Thyroid gland (tissue), 4 donors: Measurements from ENCODE around the gene PIGM. TPM values are rescaled to one million over a fixed set of nuclear protein-coding genes. Genes with fewer than 3 reads are reported as not detected.

Source experiments
- DNase-seq, 2 donors: peaks; one replicate each; pipeline ENCODE4 v3.0.0-alpha.2; 2019
- H3K27ac ChIP-seq, 3 donors: fragments of 200-600 bp; sonication (generic); 1 replicate in 2 of 3; 2 replicates in 1 of 3; pipeline ENCODE4 v1.5.1; 2016 to 2019; ENCODE audit warnings: mild to moderate bottlenecking in 1 of 3, moderate library complexity in 1 of 3
- H3K27me3 ChIP-seq: fragments of 200-600 bp; sonication (generic); one replicate; pipeline ENCODE4 v1.5.1; 2019
- H3K36me3 ChIP-seq, 2 donors: fragments of 200-600 bp; sonication (generic); one replicate each; pipeline ENCODE4 v1.5.1; 2016 to 2019
- H3K4me1 ChIP-seq, 2 donors: fragments of 200-600 bp; sonication (generic); one replicate each; pipeline ENCODE4 v1.5.1; 2017 to 2019
- H3K4me3 ChIP-seq, 3 donors: fragments of 200-600 bp; sonication (generic); replicated peaks in 1 of 3; 1 replicate in 2 of 3; 2 replicates in 1 of 3; pipeline ENCODE4 v1.5.1; 2016; ENCODE audit warnings: mild to moderate bottlenecking in 1 of 3
- H3K9me3 ChIP-seq: fragments of 200-600 bp; sonication (generic); one replicate; pipeline ENCODE4 v1.5.1; 2017
- CTCF ChIP-seq, 6 experiments: fragments of 200-600 bp in 3 of 6; fragments of 450-650 bp in 3 of 6; sonication (generic) in 3 of 6; IDR thresholded peaks; one replicate each; pipeline ENCODE4 v1.5.1; 2016 to 2019; ENCODE audit warnings: antibody characterized with exemption in 6 of 6, mild to moderate bottlenecking in 2 of 6, inconsistent platforms in 1 of 6, moderate library complexity in 1 of 6
- POLR2A ChIP-seq, 2 donors: fragments of 450-650 bp; IDR thresholded peaks; one replicate each; pipeline ENCODE4 v1.6.1; 2017; ENCODE audit warnings: antibody characterized with exemption in 2 of 2, mild to moderate bottlenecking in 2 of 2, moderate library complexity in 1 of 2
- WGBS, 2 donors: methylation state at CpG; one replicate each; pipeline ENCODE4 v1.1.5; 2017; 5-methylcytosine and 5-hydroxymethylcytosine counted together
- intact Hi-C: fragments of 100-400 bp; cut with DNase I; formaldehyde crosslinking; loops from one replicate; pipeline ENCODE4 v1.15.1; 2023
- total RNA-seq, 4 donors: library from RNA; depleted of rRNA; stranded (reverse); fragments of >200 nt; gene quantifications; one replicate each; pipeline ENCODE4 v1.2.3, GENCODE V29; 2016

The PIGM gene
- total RNA-seq: 1 to 10 TPM; 6.7 to 10.0 (median 7.4) TPM

- Histone ChIP-seq H3K27ac (peak within 1 kb of the TSS; percentile 11 to 62 (median 41)), H3K4me3 (peak within 1 kb of the TSS; percentile 38 to 74 (median 58)), H3K27me3 (no peaks in the 10 kb centered on the region), H3K36me3 (no peaks in the 10 kb centered on the region), H3K9me3 (no peaks in the 10 kb centered on the region), H3K4me1 (peaks cover 8 to 22% of the 10 kb centered on the region in 2 donors)
- peak in 1 of 6 experiments; percentile 16 for TF ChIP-seq CTCF (IDR thresholded peaks at IDR 0.05)
- TF ChIP-seq POLR2A (IDR thresholded peaks at IDR 0.05): peak in 1 of 2 donors; percentile 80
- DNase-seq: peak; percentile 99
- intact Hi-C loops: loop anchor here (5.0 kb wide), 1 partner anchor 249 kb away; the partner anchor contains the start of gene DUSP23
- 0 to 1% methylated on average over 52 to 58 of the region's 60 CpGs for WGBS, 2 donors
Observed at GRCh38 chr1:160031365-160032164, at the start of gene PIGM. Gene PIGM (minus strand): TSS chr1:160031990. CDS start chr1:160031739, 251 bp downstream.

GRCh38 chr1:160081261-160081936 is 49.6 kb upstream of the PIGM start, which contains the start of gene KCNJ9:
Gene KCNJ9 (plus strand): TSS chr1:160081538. CDS start chr1:160084031, 2,493 bp downstream.
- H3K36me3 ChIP-seq: no peaks in the 10 kb centered on the region
- H3K27me3 ChIP-seq: no peaks in the 10 kb centered on the region
- 13 to 17% methylated on average over 8 to 14 of the region's 14 CpGs for WGBS, 2 donors
- no peaks in the 10 kb centered on the region for H3K9me3 ChIP-seq
- no peak within 1 kb of the TSS for H3K4me3 ChIP-seq
- no peak within 1 kb of the TSS for H3K27ac ChIP-seq
- intact Hi-C loops: loop anchor here (5.0 kb wide), 1 partner anchor 34 kb away; no protein-coding TSS in a partner anchor
- peaks cover 0 to 21% of the 10 kb centered on the region in 2 donors for H3K4me1 ChIP-seq
- no peak for DNase-seq
- no peak for TF ChIP-seq POLR2A (IDR thresholded peaks at IDR 0.05)
- TF ChIP-seq CTCF (IDR thresholded peaks at IDR 0.05): no peak

DNA sequence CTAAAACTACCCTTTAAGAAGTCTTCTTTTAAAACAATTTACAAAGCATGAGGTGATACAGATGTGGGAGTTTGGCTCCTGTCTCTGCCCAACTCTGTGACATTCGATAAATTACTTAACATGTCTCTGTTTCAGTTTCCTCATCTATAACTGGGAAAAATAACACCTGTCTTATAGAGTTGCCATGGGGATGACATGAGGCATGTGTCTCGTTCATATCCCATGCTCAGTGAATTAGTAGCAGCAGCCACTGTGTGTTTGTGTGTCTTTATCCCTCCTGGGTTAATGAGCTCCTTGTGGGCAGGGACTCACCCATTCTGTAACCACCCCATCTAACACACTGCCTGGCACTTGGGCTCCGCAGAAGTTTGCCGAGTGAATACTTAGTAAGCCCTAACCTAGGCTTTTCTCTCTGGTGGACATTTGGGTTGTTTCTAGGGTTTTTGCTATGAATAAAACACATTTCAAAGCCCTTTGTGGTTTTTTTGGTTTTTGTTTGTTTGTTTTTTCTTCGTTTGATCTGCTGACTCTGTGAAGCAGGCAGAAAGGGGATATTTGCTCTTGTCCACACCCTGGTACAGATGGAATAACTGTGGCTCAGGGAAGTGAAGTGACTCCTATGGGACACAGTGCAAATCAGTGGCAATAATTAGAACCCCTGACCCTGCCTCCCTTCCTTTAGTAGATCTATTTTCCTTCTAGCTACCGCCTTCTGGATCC is 48.8 kb upstream of the PIGM start:
- 61 to 67% methylated on average over 6 of the region's 6 CpGs for WGBS, 2 donors
- Histone ChIP-seq H3K27me3 (no peaks in the 10 kb centered on the region), H3K4me3 (no peak overlapping the region), H3K9me3 (no peaks in the 10 kb centered on the region), H3K27ac (no peak overlapping the region), H3K4me1 (peaks cover 0 to 21% of the 10 kb centered on the region in 2 donors), H3K36me3 (no peaks in the 10 kb centered on the region)
- TF ChIP-seq POLR2A (IDR thresholded peaks at IDR 0.05) (no peak), CTCF (IDR thresholded peaks at IDR 0.05) (no peak)
- no peak for DNase-seq
- intact Hi-C loops: loop anchor here (5.0 kb wide), 1 partner anchor 33 kb away; no protein-coding TSS in a partner anchor

- Histone ChIP-seq H3K36me3 (no peaks in the 10 kb centered on the region), H3K27ac (no peak overlapping the region), H3K9me3 (no peaks in the 10 kb centered on the region), H3K27me3 (no peaks in the 10 kb centered on the region), H3K4me1 (peaks cover 0 to 21% of the 10 kb centered on the region in 2 donors), H3K4me3 (no peak overlapping the region)
- no peak for DNase-seq
- intact Hi-C loops: no loop called here
- 74 to 75% methylated on average over 4 of the region's 4 CpGs for WGBS, 2 donors
- TF ChIP-seq POLR2A (IDR thresholded peaks at IDR 0.05) (no peak), CTCF (IDR thresholded peaks at IDR 0.05) (no peak)
Observed at GRCh38 chr1:160079448-160079847, 47.7 kb upstream of the PIGM start.
